Measurements from ENCODE around the gene ADCY1.

ADCY1 gene

DNA sequence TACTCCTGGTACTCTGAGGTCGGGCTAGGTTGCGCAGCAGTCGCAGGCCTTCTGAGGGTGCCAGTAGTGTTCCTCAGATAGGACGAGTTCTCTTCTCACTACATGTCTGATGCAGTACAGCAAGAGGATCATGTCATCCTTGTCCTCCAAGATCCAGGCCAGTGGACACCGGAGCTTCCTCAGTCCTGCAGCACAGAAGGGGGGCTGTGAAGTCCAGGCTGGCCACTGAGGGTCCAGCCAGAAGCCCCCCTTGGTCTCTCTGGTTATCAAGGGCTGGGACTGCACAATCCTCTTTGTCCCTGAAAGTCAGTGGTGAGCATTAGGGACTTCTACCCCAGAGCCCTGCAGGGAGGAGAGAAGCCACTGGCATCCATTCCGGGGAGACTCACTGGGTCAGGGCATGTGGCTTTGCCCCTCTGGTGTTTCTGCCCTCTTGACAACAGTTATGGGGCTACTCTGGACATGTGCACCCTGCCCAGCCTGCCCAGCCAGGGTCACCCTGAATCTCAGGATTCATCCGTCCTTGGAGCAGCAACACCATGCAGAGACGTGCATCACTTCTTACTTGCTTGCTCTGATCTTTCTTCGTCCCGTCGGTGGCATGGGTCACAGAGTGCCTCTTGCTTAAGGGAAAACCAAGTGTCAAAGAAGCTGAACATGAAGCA is 125.7 kb downstream of the ADCY1 start:
- DNase-seq, result no peak
- H3K36me3 ChIP-seq (replicated peaks; ENCODE audit: insufficient read depth, low read length), result no peaks in the 10 kb centered on the region
- H3F3A ChIP-seq (ENCODE audit: insufficient read depth, low read length), result no peaks in the 10 kb centered on the region
- no peak overlapping the region for H2AFZ ChIP-seq (ENCODE audit: low read length)
- H3K9me3 ChIP-seq (replicated peaks; ENCODE audit: insufficient read depth, low read length), result no peaks in the 10 kb centered on the region
- no peak overlapping the region for H3K27ac ChIP-seq (ENCODE audit: low read length)
- no peak overlapping the region for H3K9ac ChIP-seq (ENCODE audit: low read length)
- no peaks in the 10 kb centered on the region for H3K9me2 ChIP-seq (replicated peaks; ENCODE audit: insufficient read depth, low read length)
- H3K4me1 ChIP-seq (ENCODE audit: low read length), result no peaks in the 10 kb centered on the region
- TF ChIP-seq, protein P1, sequence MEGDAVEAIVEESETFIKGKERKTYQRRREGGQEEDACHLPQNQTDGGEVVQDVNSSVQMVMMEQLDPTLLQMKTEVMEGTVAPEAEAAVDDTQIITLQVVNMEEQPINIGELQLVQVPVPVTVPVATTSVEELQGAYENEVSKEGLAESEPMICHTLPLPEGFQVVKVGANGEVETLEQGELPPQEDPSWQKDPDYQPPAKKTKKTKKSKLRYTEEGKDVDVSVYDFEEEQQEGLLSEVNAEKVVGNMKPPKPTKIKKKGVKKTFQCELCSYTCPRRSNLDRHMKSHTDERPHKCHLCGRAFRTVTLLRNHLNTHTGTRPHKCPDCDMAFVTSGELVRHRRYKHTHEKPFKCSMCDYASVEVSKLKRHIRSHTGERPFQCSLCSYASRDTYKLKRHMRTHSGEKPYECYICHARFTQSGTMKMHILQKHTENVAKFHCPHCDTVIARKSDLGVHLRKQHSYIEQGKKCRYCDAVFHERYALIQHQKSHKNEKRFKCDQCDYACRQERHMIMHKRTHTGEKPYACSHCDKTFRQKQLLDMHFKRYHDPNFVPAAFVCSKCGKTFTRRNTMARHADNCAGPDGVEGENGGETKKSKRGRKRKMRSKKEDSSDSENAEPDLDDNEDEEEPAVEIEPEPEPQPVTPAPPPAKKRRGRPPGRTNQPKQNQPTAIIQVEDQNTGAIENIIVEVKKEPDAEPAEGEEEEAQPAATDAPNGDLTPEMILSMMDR (IDR thresholded peaks at IDR 0.05; ENCODE audit: low read length), result no peak
- TF ChIP-seq EZH2phosphoT487 (IDR thresholded peaks at IDR 0.05; ENCODE audit: low read length) (no peak), EZH2 (optimal IDR thresholded peaks at IDR 0.05; ENCODE audit: low read depth, low read length) (no peak)
- H3K79me2 ChIP-seq (ENCODE audit: low read length), result no peaks in the 10 kb centered on the region
- no peak overlapping the region for H3K4me3 ChIP-seq (ENCODE audit: low read length)
- H3K27me3 ChIP-seq (replicated peaks; ENCODE audit: insufficient read depth, low read length), result no peaks in the 10 kb centered on the region
- H3K4me2 ChIP-seq (ENCODE audit: low read depth, low read length), result no peak overlapping the region
- H4K20me1 ChIP-seq (ENCODE audit: insufficient read depth, low read length), result no peaks in the 10 kb centered on the region

DNA sequence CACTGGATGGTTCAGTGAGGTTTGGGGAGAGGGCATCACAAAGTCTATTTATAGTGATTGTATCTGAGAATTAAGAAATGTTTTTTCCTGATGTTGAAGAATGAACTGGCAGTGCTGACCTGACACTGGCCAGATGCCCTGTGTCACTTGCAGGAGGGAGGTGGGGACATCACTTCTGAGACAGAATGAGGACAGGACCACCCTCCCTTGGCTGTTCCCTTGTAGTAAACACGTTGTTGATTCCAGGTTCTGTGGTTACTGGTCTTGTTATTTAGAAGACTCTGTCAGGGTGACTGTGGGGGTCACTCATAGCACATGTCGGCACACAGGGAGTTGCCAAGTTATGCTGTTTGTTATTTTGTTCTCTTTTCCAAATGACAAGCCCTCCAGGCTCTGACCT is 126.4 kb downstream of the ADCY1 start:
- no peaks in the 10 kb centered on the region for H3K79me2 ChIP-seq (ENCODE audit: low read length)
- H3K9me2 ChIP-seq (replicated peaks; ENCODE audit: insufficient read depth, low read length), result no peaks in the 10 kb centered on the region
- no peaks in the 10 kb centered on the region for H4K20me1 ChIP-seq (ENCODE audit: insufficient read depth, low read length)
- no peak overlapping the region for H2AFZ ChIP-seq (ENCODE audit: low read length)
- H3F3A ChIP-seq (ENCODE audit: insufficient read depth, low read length), result no peaks in the 10 kb centered on the region
- no peak for DNase-seq
- H3K4me3 ChIP-seq (ENCODE audit: low read length), result no peak overlapping the region
- no peaks in the 10 kb centered on the region for H3K4me1 ChIP-seq (ENCODE audit: low read length)
- no peak overlapping the region for H3K4me2 ChIP-seq (ENCODE audit: low read depth, low read length)
- H3K9me3 ChIP-seq (replicated peaks; ENCODE audit: insufficient read depth, low read length), result no peaks in the 10 kb centered on the region
- H3K27me3 ChIP-seq (replicated peaks; ENCODE audit: insufficient read depth, low read length), result no peaks in the 10 kb centered on the region
- H3K36me3 ChIP-seq (replicated peaks; ENCODE audit: insufficient read depth, low read length), result no peaks in the 10 kb centered on the region
- TF ChIP-seq EZH2 (optimal IDR thresholded peaks at IDR 0.05; ENCODE audit: low read depth, low read length) (no peak), EZH2phosphoT487 (IDR thresholded peaks at IDR 0.05; ENCODE audit: low read length) (no peak)
- TF ChIP-seq, protein P1 (IDR thresholded peaks at IDR 0.05; ENCODE audit: low read length), result no peak
- H3K27ac ChIP-seq (ENCODE audit: low read length), result no peak overlapping the region
- no peak overlapping the region for H3K9ac ChIP-seq (ENCODE audit: low read length)

DNA sequence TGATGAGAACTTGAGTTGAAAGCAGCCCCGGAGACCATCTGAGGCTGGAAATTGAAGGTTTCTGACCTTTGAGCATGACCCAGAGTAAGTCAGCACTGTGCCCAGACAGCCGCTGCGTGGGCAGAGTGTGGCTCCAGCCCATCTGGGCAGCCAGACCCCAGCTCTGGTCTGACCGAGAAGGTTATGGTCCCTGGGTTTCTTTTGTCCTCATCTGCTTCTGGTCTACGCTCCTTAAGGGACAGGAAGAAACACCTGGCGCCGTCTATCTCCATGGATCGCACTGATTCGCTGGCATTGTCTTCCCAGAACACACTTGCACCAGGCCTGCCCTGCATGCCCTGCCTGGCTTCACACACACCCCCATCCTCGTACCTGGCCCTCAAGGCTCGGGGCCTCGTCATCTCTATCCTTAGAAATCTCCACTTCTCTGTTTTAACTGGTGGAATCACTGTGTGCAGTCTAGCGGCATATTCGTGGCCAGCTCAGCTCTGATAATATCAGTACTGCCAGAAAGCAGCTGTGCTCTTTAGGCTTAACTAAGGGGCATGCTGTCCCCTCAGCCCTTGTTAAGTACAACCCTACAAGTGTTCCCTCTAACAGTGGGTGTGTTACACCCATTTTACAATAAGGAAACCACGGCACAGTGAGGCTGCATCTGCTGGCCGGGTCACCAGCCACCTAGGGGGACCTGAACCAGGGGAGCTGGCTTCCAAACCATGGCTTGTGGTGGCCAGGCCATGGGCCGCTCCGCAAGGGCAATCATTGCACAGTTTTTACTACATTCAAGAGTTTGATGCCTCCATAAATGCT is 127.7 kb downstream of the ADCY1 start:
- no peaks in the 10 kb centered on the region for H3K4me1 ChIP-seq (ENCODE audit: low read length)
- no peak overlapping the region for H2AFZ ChIP-seq (ENCODE audit: low read length)
- no peaks in the 10 kb centered on the region for H4K20me1 ChIP-seq (ENCODE audit: insufficient read depth, low read length)
- H3K36me3 ChIP-seq (replicated peaks; ENCODE audit: insufficient read depth, low read length), result no peaks in the 10 kb centered on the region
- DNase-seq, result no peak
- H3K9me3 ChIP-seq (replicated peaks; ENCODE audit: insufficient read depth, low read length), result no peaks in the 10 kb centered on the region
- no peaks in the 10 kb centered on the region for H3K27me3 ChIP-seq (replicated peaks; ENCODE audit: insufficient read depth, low read length)
- TF ChIP-seq, protein P1 (IDR thresholded peaks at IDR 0.05; ENCODE audit: low read length), result no peak
- TF ChIP-seq EZH2 (optimal IDR thresholded peaks at IDR 0.05; ENCODE audit: low read depth, low read length) (no peak), EZH2phosphoT487 (IDR thresholded peaks at IDR 0.05; ENCODE audit: low read length) (no peak)
- no peak overlapping the region for H3K4me3 ChIP-seq (ENCODE audit: low read length)
- no peaks in the 10 kb centered on the region for H3K79me2 ChIP-seq (ENCODE audit: low read length)
- H3K27ac ChIP-seq (ENCODE audit: low read length), result no peak overlapping the region
- no peak overlapping the region for H3K4me2 ChIP-seq (ENCODE audit: low read depth, low read length)
- H3F3A ChIP-seq (ENCODE audit: insufficient read depth, low read length), result no peaks in the 10 kb centered on the region
- no peak overlapping the region for H3K9ac ChIP-seq (ENCODE audit: low read length)
- no peaks in the 10 kb centered on the region for H3K9me2 ChIP-seq (replicated peaks; ENCODE audit: insufficient read depth, low read length)
